ENCODE results near the gene COMMD7. TPM values are rescaled to one million over a fixed set of nuclear protein-coding genes. Genes with fewer than 3 reads are reported as not detected.
A peak's percentile ranks its signal among the peaks of the same experiment; 100 is the strongest.

The COMMD7 gene
- total RNA-seq, 4 donors from 2014 or later = 9.8 to 22.5 (median 10.2) TPM

DNA sequence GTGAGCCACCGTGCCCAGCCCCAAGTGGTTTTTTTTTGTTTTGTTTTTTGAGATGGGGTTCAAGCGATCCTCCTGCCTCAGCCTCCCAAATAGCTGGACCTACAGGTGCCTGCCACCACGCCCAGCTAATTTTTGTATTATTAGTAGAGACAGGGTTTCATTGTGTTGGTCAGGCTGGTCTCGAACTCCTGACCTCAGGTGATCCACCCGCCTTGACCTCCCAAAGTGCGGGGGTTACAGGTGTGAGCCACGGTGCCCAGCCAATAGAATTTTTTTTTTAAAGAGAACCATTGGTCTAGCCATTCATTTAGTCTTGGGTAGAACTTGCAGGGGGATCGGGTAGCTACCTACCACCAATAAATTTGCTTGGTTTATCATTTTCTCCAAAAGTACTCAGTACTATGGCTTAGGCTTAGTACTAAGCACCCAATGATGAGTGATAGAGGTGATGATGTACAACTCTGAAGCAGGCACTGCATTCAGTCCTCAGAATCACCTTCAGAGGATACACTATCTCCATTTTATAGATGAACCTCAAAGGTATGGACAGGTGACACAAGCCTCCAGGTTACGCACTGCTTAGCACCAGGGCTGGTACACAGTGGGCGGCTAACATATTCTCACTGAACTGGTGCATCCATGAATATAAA, 56.6 kb downstream of the COMMD7 start:
- Histone ChIP-seq H3K36me3 (no peaks in the 10 kb centered on the region), H3K4me3 (no peak overlapping the region), H3K27ac (no peak overlapping the region), H3K4me1 (peaks cover 1 to 14% (median 10%) of the 10 kb centered on the region in 3 donors), H3K9me3 (no peaks in the 10 kb centered on the region), H3K27me3 (peaks cover 0 to 15% (median 0%) of the 10 kb centered on the region in 4 donors)
- TF ChIP-seq POLR2A (IDR thresholded peaks at IDR 0.05) = no peak
- TF ChIP-seq, protein P1, sequence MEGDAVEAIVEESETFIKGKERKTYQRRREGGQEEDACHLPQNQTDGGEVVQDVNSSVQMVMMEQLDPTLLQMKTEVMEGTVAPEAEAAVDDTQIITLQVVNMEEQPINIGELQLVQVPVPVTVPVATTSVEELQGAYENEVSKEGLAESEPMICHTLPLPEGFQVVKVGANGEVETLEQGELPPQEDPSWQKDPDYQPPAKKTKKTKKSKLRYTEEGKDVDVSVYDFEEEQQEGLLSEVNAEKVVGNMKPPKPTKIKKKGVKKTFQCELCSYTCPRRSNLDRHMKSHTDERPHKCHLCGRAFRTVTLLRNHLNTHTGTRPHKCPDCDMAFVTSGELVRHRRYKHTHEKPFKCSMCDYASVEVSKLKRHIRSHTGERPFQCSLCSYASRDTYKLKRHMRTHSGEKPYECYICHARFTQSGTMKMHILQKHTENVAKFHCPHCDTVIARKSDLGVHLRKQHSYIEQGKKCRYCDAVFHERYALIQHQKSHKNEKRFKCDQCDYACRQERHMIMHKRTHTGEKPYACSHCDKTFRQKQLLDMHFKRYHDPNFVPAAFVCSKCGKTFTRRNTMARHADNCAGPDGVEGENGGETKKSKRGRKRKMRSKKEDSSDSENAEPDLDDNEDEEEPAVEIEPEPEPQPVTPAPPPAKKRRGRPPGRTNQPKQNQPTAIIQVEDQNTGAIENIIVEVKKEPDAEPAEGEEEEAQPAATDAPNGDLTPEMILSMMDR (IDR thresholded peaks at IDR 0.05) = no peak
- WGBS, 2 donors = 96 to 97% methylated on average over 9 to 10 of the region's 10 CpGs
- DNase-seq = no peak
- intact Hi-C loops (cut with DNase I) = no loop called here

DNA sequence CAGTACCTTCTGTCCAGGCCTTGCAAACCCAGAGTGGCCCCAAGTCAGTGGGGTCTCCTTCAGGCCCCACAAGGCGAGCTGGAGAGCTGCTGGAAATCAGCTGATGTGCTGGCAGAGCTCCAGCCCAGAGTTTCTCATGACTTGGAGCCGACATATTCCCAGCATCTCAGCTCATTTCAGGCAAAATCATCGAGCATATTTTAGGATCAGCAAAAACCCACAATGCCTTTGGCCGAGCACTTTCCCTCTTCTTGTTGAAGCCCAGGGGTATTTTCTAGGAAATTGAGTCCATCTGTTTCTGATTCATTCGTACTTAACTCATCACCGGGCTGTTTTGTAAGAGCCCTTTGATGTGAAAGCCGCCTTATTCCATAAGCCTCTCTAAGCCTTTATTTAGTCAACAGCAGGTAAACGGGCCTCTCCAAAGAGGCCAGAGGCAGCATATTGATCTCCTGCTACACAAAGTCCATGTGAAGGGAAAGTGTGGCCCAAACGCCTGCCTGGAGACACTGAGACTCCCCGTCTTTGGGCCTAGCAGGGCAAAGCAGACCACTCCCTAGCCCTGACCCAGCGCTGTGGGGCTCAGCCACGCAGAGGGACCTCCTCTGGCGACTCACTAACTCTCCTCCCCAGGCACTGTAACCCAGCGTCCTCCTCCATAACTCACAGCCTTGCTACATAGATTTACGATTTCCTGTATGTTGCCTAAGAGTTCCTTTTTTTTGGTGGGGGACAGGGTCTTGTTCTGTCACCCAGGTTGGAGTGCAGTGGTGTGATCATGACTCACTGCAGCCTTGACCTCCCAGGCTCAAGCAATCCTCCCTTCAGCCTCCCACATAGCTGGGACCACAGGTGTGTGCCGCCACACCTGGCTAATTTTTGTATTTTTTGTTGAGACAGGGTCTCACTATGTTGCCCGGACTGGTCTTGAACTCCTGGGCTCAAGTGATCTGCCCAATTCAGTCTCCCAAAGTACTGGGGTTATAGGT, 57.4 kb downstream of the COMMD7 start:
- H3K27ac ChIP-seq = peak overlapping the region in 1 of 4 donors; percentile 49
- H3K27me3 ChIP-seq = peaks cover 0 to 15% (median 0%) of the 10 kb centered on the region in 4 donors
- TF ChIP-seq, protein P1 (IDR thresholded peaks at IDR 0.05) = no peak
- no peak for TF ChIP-seq POLR2A (IDR thresholded peaks at IDR 0.05)
- 28 to 35% methylated on average over 10 to 17 of the region's 17 CpGs for WGBS, 2 donors
- H3K9me3 ChIP-seq = no peaks in the 10 kb centered on the region
- H3K4me1 ChIP-seq = peaks cover 10 to 22% (median 17%) of the 10 kb centered on the region in 3 donors
- intact Hi-C loops (cut with DNase I) = no loop called here
- DNase-seq = no peak
- H3K4me3 ChIP-seq = no peak overlapping the region
- H3K36me3 ChIP-seq = no peaks in the 10 kb centered on the region

DNA sequence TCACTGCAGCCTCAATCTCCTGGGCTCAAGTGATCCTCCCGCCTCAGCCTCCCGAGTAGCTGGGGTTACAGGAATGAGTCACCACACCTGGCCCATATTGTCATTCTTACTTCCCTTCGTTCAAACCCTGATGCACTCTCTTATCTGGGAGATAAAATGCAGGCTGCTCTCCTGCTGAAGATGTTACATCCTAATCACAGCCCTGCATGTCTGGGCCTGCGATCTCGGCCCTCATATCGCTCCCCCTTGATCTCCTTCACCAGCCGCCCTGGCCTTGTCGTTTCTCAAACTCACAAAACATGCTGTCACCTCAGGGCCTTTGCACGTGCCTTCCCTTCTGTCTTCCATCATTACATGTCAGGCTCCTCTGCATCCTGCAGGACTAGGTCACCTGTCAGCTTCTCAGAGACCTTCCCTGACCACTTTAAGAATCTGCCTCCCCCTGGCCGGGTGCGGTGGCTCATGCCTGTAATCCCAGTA, 60.7 kb downstream of the COMMD7 start:
- no peaks in the 10 kb centered on the region for H3K9me3 ChIP-seq
- H3K27me3 ChIP-seq = peaks cover 0 to 14% (median 0%) of the 10 kb centered on the region in 4 donors
- H3K4me1 ChIP-seq = peaks cover 10 to 44% (median 18%) of the 10 kb centered on the region in 3 donors
- no peak overlapping the region for H3K27ac ChIP-seq
- 68 to 70% methylated on average over 9 to 10 of the region's 11 CpGs for WGBS, 2 donors
- no peak for DNase-seq
- no peak for TF ChIP-seq POLR2A (IDR thresholded peaks at IDR 0.05)
- TF ChIP-seq, protein P1 (IDR thresholded peaks at IDR 0.05) = no peak
- no peak overlapping the region for H3K4me3 ChIP-seq
- no peaks in the 10 kb centered on the region for H3K36me3 ChIP-seq
- intact Hi-C loops (cut with DNase I) = no loop called here

GRCh38 chr20:32681175-32682084, 61.8 kb downstream of the COMMD7 start:
- Histone ChIP-seq H3K36me3 (no peaks in the 10 kb centered on the region), H3K9me3 (no peaks in the 10 kb centered on the region), H3K27me3 (peaks cover 0 to 6% (median 0%) of the 10 kb centered on the region in 4 donors), H3K27ac (no peak overlapping the region), H3K4me1 (peaks cover 10 to 44% (median 18%) of the 10 kb centered on the region in 3 donors), H3K4me3 (no peak overlapping the region)
- no peak for DNase-seq
- 16 to 47% methylated on average over 14 to 15 of the region's 20 CpGs for WGBS, 2 donors
- TF ChIP-seq POLR2A (IDR thresholded peaks at IDR 0.05) = no peak
- TF ChIP-seq, protein P1 (IDR thresholded peaks at IDR 0.05) = no peak
- intact Hi-C loops (cut with DNase I) = no loop called here

All from esophagus squamous epithelium (tissue), 5 donors.